ENCODE results near the gene HOXB7.

HOXB7 gene

GRCh38 chr17:48606892-48607614 is 3.8 kb downstream of the HOXB7 start:
- no peak for FAIRE-seq

- FAIRE-seq, result no peak
Measured at GRCh38 chr17:48605991-48606891, 4.6 kb downstream of the HOXB7 start.

GRCh38 chr17:48605409-48605919 is 5.4 kb downstream of the HOXB7 start:
- no peak for FAIRE-seq

GRCh38 chr17:48604770-48605329 is 6.0 kb downstream of the HOXB7 start, which contains the start of gene HOXB6:
Gene HOXB6, minus strand, starts transcription at chr17:48604986. Its CDS starts 6,836 bp downstream, at chr17:48598150.
- peak; percentile 20 for FAIRE-seq

GRCh38 chr17:48603959-48604769 is 6.7 kb downstream of the HOXB7 start:
- no peak for FAIRE-seq

- FAIRE-seq, result no peak
Measured at GRCh38 chr17:48601539-48602425, 9.0 kb downstream of the HOXB7 start.

GRCh38 chr17:48601207-48601538 is 9.6 kb downstream of the HOXB7 start:
- FAIRE-seq, result no peak

GRCh38 chr17:48600244-48601098 is 10.3 kb downstream of the HOXB7 start:
- FAIRE-seq, result peak; percentile 5

GRCh38 chr17:48599354-48599753 is 11.5 kb downstream of the HOXB7 start:
- FAIRE-seq, result no peak

GRCh38 chr17:48598736-48599135 is 12.1 kb downstream of the HOXB7 start:
- FAIRE-seq, result no peak

- FAIRE-seq, result no peak
Measured at GRCh38 chr17:48597778-48598631, 12.8 kb downstream of the HOXB7 start.

- FAIRE-seq, result no peak
Measured at GRCh38 chr17:48597528-48597777, 13.4 kb downstream of the HOXB7 start.

GRCh38 chr17:48596735-48597527 is 13.9 kb downstream of the HOXB7 start:
- FAIRE-seq, result no peak

- FAIRE-seq, result no peak
Measured at GRCh38 chr17:48596000-48596734, 14.7 kb downstream of the HOXB7 start.

GRCh38 chr17:48595278-48595999 is 15.4 kb downstream of the HOXB7 start:
- FAIRE-seq, result no peak

GRCh38 chr17:48594538-48595277 is 16.1 kb downstream of the HOXB7 start:
- no peak for FAIRE-seq

All from TTC549 (cell line).